ENCODE results near the gene KCNE1.
"Not testable (repeated sequence)": the region's sequence is repeated elsewhere in the genome, so short reads cannot be mapped to it uniquely, and the experiment has no call there.

The KCNE1 gene

GRCh38 chr21:34499116-34499515, 12.9 kb downstream of the KCNE1 start:
- no peak overlapping the region for H3K4me3 ChIP-seq (ENCODE audit: control insufficient read depth, low read depth, low read length)
- no peak for TF ChIP-seq CTCF (IDR thresholded peaks at IDR 0.05; ENCODE audit: control insufficient read depth, insufficient read depth, low read depth, low read length, missing control alignments)
- no peak for DNase-seq (ENCODE audit: low read depth)

- H3K4me3 ChIP-seq (ENCODE audit: control insufficient read depth, low read depth, low read length): no peak overlapping the region
- TF ChIP-seq CTCF (IDR thresholded peaks at IDR 0.05; ENCODE audit: control insufficient read depth, insufficient read depth, low read depth, low read length, missing control alignments): no peak
- no peak for DNase-seq (ENCODE audit: low read depth)
Observed at GRCh38 chr21:34498623-34499022, 13.4 kb downstream of the KCNE1 start.

GRCh38 chr21:34483854-34484253, 28.2 kb downstream of the KCNE1 start:
- DNase-seq (ENCODE audit: low read depth); H3K4me3 ChIP-seq (ENCODE audit: control insufficient read depth, low read depth, low read length): not testable (repeated sequence)

GRCh38 chr21:34483435-34483834, 28.6 kb downstream of the KCNE1 start:
- not testable (repeated sequence) for H3K4me3 ChIP-seq (ENCODE audit: control insufficient read depth, low read depth, low read length); DNase-seq (ENCODE audit: low read depth)

- H3K4me3 ChIP-seq (ENCODE audit: control insufficient read depth, low read depth, low read length); DNase-seq (ENCODE audit: low read depth): not testable (repeated sequence)
Observed at GRCh38 chr21:34467333-34467732, 44.7 kb downstream of the KCNE1 start.

- DNase-seq (ENCODE audit: low read depth); H3K4me3 ChIP-seq (ENCODE audit: control insufficient read depth, low read depth, low read length): not testable (repeated sequence)
Observed at GRCh38 chr21:34459426-34459825, 52.6 kb downstream of the KCNE1 start.

GRCh38 chr21:34458266-34458665, 53.7 kb downstream of the KCNE1 start:
- not testable (repeated sequence) for DNase-seq (ENCODE audit: low read depth); H3K4me3 ChIP-seq (ENCODE audit: control insufficient read depth, low read depth, low read length)

- H3K4me3 ChIP-seq (ENCODE audit: control insufficient read depth, low read depth, low read length); DNase-seq (ENCODE audit: low read depth): not testable (repeated sequence)
Observed at GRCh38 chr21:34456180-34456579, 55.8 kb downstream of the KCNE1 start.

GRCh38 chr21:34455628-34456027, 56.4 kb downstream of the KCNE1 start:
- H3K4me3 ChIP-seq (ENCODE audit: control insufficient read depth, low read depth, low read length): not testable (repeated sequence)

GRCh38 chr21:34447018-34447417, 65.0 kb downstream of the KCNE1 start:
- not testable (repeated sequence) for H3K4me3 ChIP-seq (ENCODE audit: control insufficient read depth, low read depth, low read length); DNase-seq (ENCODE audit: low read depth)

More at GRCh38 chr21:34455628-34456027, 56.4 kb downstream of the KCNE1 start:
- not testable (repeated sequence) for DNase-seq (ENCODE audit: low read depth)

- H3K4me3 ChIP-seq (ENCODE audit: control insufficient read depth, low read depth, low read length); DNase-seq (ENCODE audit: low read depth): not testable (repeated sequence)
Observed at GRCh38 chr21:34443486-34443885, 68.5 kb downstream of the KCNE1 start.

- not testable (repeated sequence) for H3K4me3 ChIP-seq (ENCODE audit: control insufficient read depth, low read depth, low read length); DNase-seq (ENCODE audit: low read depth)
Observed at GRCh38 chr21:34429710-34430109, 82.3 kb downstream of the KCNE1 start.

- H3K4me3 ChIP-seq (ENCODE audit: control insufficient read depth, low read depth, low read length); DNase-seq (ENCODE audit: low read depth): not testable (repeated sequence)
Observed at GRCh38 chr21:34428441-34428840, 83.6 kb downstream of the KCNE1 start.

GRCh38 chr21:34427339-34427738, 84.7 kb downstream of the KCNE1 start:
- not testable (repeated sequence) for H3K4me3 ChIP-seq (ENCODE audit: control insufficient read depth, low read depth, low read length); DNase-seq (ENCODE audit: low read depth)

- H3K4me3 ChIP-seq (ENCODE audit: control insufficient read depth, low read depth, low read length); DNase-seq (ENCODE audit: low read depth): not testable (repeated sequence)
Observed at GRCh38 chr21:34423805-34424204, 88.2 kb downstream of the KCNE1 start, which contains the start of gene SMIM34. Gene SMIM34 (minus strand): TSS chr21:34423951. CDS start chr21:34423839, 112 bp downstream.

GRCh38 chr21:34417448-34418077, 94.4 kb downstream of the KCNE1 start:
- not testable (repeated sequence) for DNase-seq (ENCODE audit: low read depth); H3K4me3 ChIP-seq (ENCODE audit: control insufficient read depth, low read depth, low read length)

GRCh38 chr21:34407294-34407693, 104.7 kb downstream of the KCNE1 start:
- not testable (repeated sequence) for DNase-seq (ENCODE audit: low read depth); H3K4me3 ChIP-seq (ENCODE audit: control insufficient read depth, low read depth, low read length)

All from AG09309 (cell line).